Renal cortical epithelial cell (primary cell): ENCODE measurements around the gene GALNT10. TPM values are rescaled to one million over a fixed set of nuclear protein-coding genes. Genes with fewer than 3 reads are reported as not detected.

Source experiments
- total RNA-seq: library from RNA; depleted of rRNA; stranded (reverse); fragments of >200 nt; gene quantifications from 2 replicates; pipeline ENCODE4 v1.2.3, GENCODE V29; 2014

GALNT10 gene
- total RNA-seq, 1 donor from 2014 or later: 78.5 TPM

Other genes with a start within 250 kb of the GALNT10 start
- gene FAM114A2, start 151.8 kb upstream of the GALNT10 start, total RNA-seq: 27.3 and 38.4 TPM in 2 replicates
- gene MFAP3, start 151.8 kb upstream of the GALNT10 start, total RNA-seq: 72.1 and 77.4 TPM in 2 replicates